SU-DHL-6 (cell line): ENCODE data around the gene PKIB.

Source experiments
- EZH2phosphoT487 ChIP-seq: fragments of 200-600 bp; sonication (generic), shearing (Covaris generic); conservative IDR thresholded peaks from 2 replicates; pipeline ENCODE4 v1.6.1; 2018; ENCODE audit warnings: mild to moderate bottlenecking, antibody characterized with exemption, low read length, moderate library complexity, mixed read lengths
- TF ChIP-seq, protein P1 (sequence below): fragments of 200-600 bp; sonication (generic); IDR thresholded peaks from one replicate; pipeline ENCODE4 v1.5.1; 2017; ENCODE audit warnings: antibody characterized with exemption, mild to moderate bottlenecking, low read length, moderate library complexity; ENCODE audit not compliant: insufficient read depth, poor library complexity, severe bottlenecking

GRCh38 chr6:122615409-122615808 is 5.2 kb downstream of the PKIB start:
- TF ChIP-seq, protein P1, sequence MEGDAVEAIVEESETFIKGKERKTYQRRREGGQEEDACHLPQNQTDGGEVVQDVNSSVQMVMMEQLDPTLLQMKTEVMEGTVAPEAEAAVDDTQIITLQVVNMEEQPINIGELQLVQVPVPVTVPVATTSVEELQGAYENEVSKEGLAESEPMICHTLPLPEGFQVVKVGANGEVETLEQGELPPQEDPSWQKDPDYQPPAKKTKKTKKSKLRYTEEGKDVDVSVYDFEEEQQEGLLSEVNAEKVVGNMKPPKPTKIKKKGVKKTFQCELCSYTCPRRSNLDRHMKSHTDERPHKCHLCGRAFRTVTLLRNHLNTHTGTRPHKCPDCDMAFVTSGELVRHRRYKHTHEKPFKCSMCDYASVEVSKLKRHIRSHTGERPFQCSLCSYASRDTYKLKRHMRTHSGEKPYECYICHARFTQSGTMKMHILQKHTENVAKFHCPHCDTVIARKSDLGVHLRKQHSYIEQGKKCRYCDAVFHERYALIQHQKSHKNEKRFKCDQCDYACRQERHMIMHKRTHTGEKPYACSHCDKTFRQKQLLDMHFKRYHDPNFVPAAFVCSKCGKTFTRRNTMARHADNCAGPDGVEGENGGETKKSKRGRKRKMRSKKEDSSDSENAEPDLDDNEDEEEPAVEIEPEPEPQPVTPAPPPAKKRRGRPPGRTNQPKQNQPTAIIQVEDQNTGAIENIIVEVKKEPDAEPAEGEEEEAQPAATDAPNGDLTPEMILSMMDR = no peak
- no peak for TF ChIP-seq EZH2phosphoT487
